ENCODE data around the gene DUSP8. TPM values are rescaled to one million over a fixed set of nuclear protein-coding genes. Genes with fewer than 3 reads are reported as not detected.
"Not testable (repeated sequence)": the region's sequence is repeated elsewhere in the genome, so short reads cannot be mapped to it uniquely, and the experiment has no call there.

The DUSP8 gene
- total RNA-seq, 2 experiments from 2014 or later = 1.3 to 2.8 TPM

- Mint-ChIP-seq H3K27me3 (no peaks in the 10 kb centered on the region), H3K36me3 (ENCODE audit: low read depth) (no peaks in the 10 kb centered on the region), H3K4me3 (no peak overlapping the region), H3K4me1 (peaks cover 41% of the 10 kb centered on the region), H3K9me3 (ENCODE audit: low read depth) (no peaks in the 10 kb centered on the region), H3K27ac (no peak overlapping the region)
- DNase-seq (no peak), ATAC-seq (no peak)
- ChIA-PET POLR2A (no interaction called here), CTCF (interaction anchor here (0.6 kb wide), 2 partner anchors 9 to 505 kb away, joined by 3 to 5 read pairs; no protein-coding TSS in a partner anchor)
- intact Hi-C loops (cut with DNase I, micrococcal nuclease) = loop anchor here (5.0 to 10.0 kb wide), 4 partner anchors 65 to 673 kb away; partner anchors contain the start of genes POLR2L (in 1 of the 2) and TSPAN4 (in 1 of the 2)
These were observed 54.7 kb downstream of the DUSP8 start for GRCh38 chr11:1517117-1518005.

- ATAC-seq = peak; percentile 35
- Mint-ChIP-seq H3K4me3 (no peak overlapping the region), H3K27ac (no peak overlapping the region), H3K36me3 (ENCODE audit: low read depth) (no peaks in the 10 kb centered on the region), H3K9me3 (ENCODE audit: low read depth) (no peaks in the 10 kb centered on the region), H3K27me3 (no peaks in the 10 kb centered on the region), H3K4me1 (peaks cover 46% of the 10 kb centered on the region)
- DNase-seq = peak; percentile 20
- intact Hi-C loops (cut with DNase I, micrococcal nuclease) = loop anchor here (5.0 to 10.0 kb wide), 4 partner anchors 64 to 672 kb away; partner anchors contain the start of genes POLR2L (in 1 of the 2) and TSPAN4 (in 1 of the 2)
- CTCF ChIA-PET = interaction anchor here (0.7 to 2.4 kb wide), 9 partner anchors 10 to 311 kb away, joined by 3 to 8 read pairs (median 3); no protein-coding TSS in a partner anchor
- POLR2A ChIA-PET = no interaction called here
These were observed 55.6 kb downstream of the DUSP8 start for GRCh38 chr11:1516273-1517067.

GRCh38 chr11:1515082-1516060 lies 56.7 kb downstream of the DUSP8 start:
- H3K4me1 Mint-ChIP-seq = peaks cover 44% of the 10 kb centered on the region

GRCh38 chr11:1514336-1515061 lies 57.6 kb downstream of the DUSP8 start:
- intact Hi-C loops (cut with DNase I, micrococcal nuclease) = loop anchor here (1.0 to 10.0 kb wide), 9 partner anchors 60 to 670 kb away; partner anchors contain the start of genes POLR2L (in 1 of the 2) and TSPAN4 (in 1 of the 2)
- Mint-ChIP-seq H3K4me1 (peaks cover 45% of the 10 kb centered on the region), H3K4me3 (no peak overlapping the region), H3K9me3 (ENCODE audit: low read depth) (no peaks in the 10 kb centered on the region), H3K27ac (no peak overlapping the region), H3K27me3 (no peaks in the 10 kb centered on the region), H3K36me3 (ENCODE audit: low read depth) (no peaks in the 10 kb centered on the region)
- DNase-seq (no peak), ATAC-seq (no peak)
- CTCF ChIA-PET = interaction anchor here (0.6 to 2.4 kb wide), 10 partner anchors 8 to 312 kb away, joined by 3 to 8 read pairs (median 3); no protein-coding TSS in a partner anchor
- POLR2A ChIA-PET = interaction anchor here (0.6 kb wide), 1 partner anchor 95 kb away, joined by 6 read pairs; no protein-coding TSS in a partner anchor

More at GRCh38 chr11:1515082-1516060, 56.7 kb downstream of the DUSP8 start:
- intact Hi-C loops (cut with DNase I, micrococcal nuclease) = loop anchor here (1.0 to 10.0 kb wide), 9 partner anchors 59 to 671 kb away; partner anchors contain the start of genes POLR2L (in 1 of the 2) and TSPAN4 (in 1 of the 2)
- no peaks in the 10 kb centered on the region for H3K36me3 Mint-ChIP-seq (ENCODE audit: low read depth)
- no peaks in the 10 kb centered on the region for H3K27me3 Mint-ChIP-seq
- POLR2A ChIA-PET = interaction anchor here (0.6 kb wide), 1 partner anchor 95 kb away, joined by 6 read pairs; no protein-coding TSS in a partner anchor
- H3K27ac Mint-ChIP-seq = no peak overlapping the region
- peak; percentile 86 for ATAC-seq
- CTCF ChIA-PET = interaction anchor here (0.7 to 2.4 kb wide), 14 partner anchors 7 to 313 kb away, joined by 3 to 8 read pairs (median 3); no protein-coding TSS in a partner anchor
- no peak overlapping the region for H3K4me3 Mint-ChIP-seq
- no peaks in the 10 kb centered on the region for H3K9me3 Mint-ChIP-seq (ENCODE audit: low read depth)
- DNase-seq = peak; percentile 88

GRCh38 chr11:1513326-1514296 lies 58.5 kb downstream of the DUSP8 start:
- intact Hi-C loops (cut with DNase I, micrococcal nuclease) = loop anchor here (10.0 kb wide), 2 partner anchors 249 to 669 kb away; partner anchors contain the start of genes POLR2L (in 1 of the 2) and TSPAN4 (in 1 of the 2)
- CTCF ChIA-PET = interaction anchor here (0.6 to 2.4 kb wide), 6 partner anchors 9 to 309 kb away, joined by 3 to 8 read pairs (median 4); no protein-coding TSS in a partner anchor
- H3K4me1 Mint-ChIP-seq = peaks cover 48% of the 10 kb centered on the region

GRCh38 chr11:1512531-1513258 lies 59.4 kb downstream of the DUSP8 start:
- intact Hi-C loops (cut with DNase I, micrococcal nuclease) = loop anchor here (10.0 kb wide), 2 partner anchors 248 to 668 kb away; partner anchors contain the start of genes POLR2L (in 1 of the 2) and TSPAN4 (in 1 of the 2)
- H3K27ac Mint-ChIP-seq; H3K27me3 Mint-ChIP-seq; H3K4me3 Mint-ChIP-seq; POLR2A ChIA-PET; H3K36me3 Mint-ChIP-seq (ENCODE audit: low read depth); H3K9me3 Mint-ChIP-seq (ENCODE audit: low read depth); ATAC-seq; DNase-seq: not testable (repeated sequence)
- peaks cover 47% of the 10 kb centered on the region for H3K4me1 Mint-ChIP-seq
- CTCF ChIA-PET = interaction anchor here (0.7 kb wide), 1 partner anchor 291 kb away, joined by 3 read pairs; no protein-coding TSS in a partner anchor

More at GRCh38 chr11:1513326-1514296, 58.5 kb downstream of the DUSP8 start:
- H3K9me3 Mint-ChIP-seq (ENCODE audit: low read depth) = no peaks in the 10 kb centered on the region
- H3K27me3 Mint-ChIP-seq = no peaks in the 10 kb centered on the region
- no peak overlapping the region for H3K4me3 Mint-ChIP-seq
- H3K27ac Mint-ChIP-seq = no peak overlapping the region
- POLR2A ChIA-PET = no interaction called here
- ATAC-seq = no peak
- DNase-seq = no peak
- no peaks in the 10 kb centered on the region for H3K36me3 Mint-ChIP-seq (ENCODE audit: low read depth)

GRCh38 chr11:1511937-1512496 lies 60.1 kb downstream of the DUSP8 start:
- CTCF ChIA-PET = interaction anchor here (0.6 to 0.7 kb wide), 2 partner anchors 182 to 292 kb away, joined by 3 to 4 read pairs; no protein-coding TSS in a partner anchor
- Mint-ChIP-seq H3K27me3 (no peaks in the 10 kb centered on the region), H3K36me3 (ENCODE audit: low read depth) (no peaks in the 10 kb centered on the region), H3K4me3 (no peak overlapping the region), H3K4me1 (peaks cover 45% of the 10 kb centered on the region), H3K9me3 (ENCODE audit: low read depth) (no peaks in the 10 kb centered on the region), H3K27ac (no peak overlapping the region)
- POLR2A ChIA-PET = no interaction called here
- no peak for ATAC-seq
- intact Hi-C loops (cut with DNase I, micrococcal nuclease) = loop anchor here (10.0 kb wide), 2 partner anchors 247 to 667 kb away; partner anchors contain the start of genes POLR2L (in 1 of the 2) and TSPAN4 (in 1 of the 2)
- no peak for DNase-seq

GRCh38 chr11:1510928-1511327 lies 61.1 kb downstream of the DUSP8 start:
- DNase-seq (no peak), ATAC-seq (no peak)
- H3K9me3 Mint-ChIP-seq (ENCODE audit: low read depth) = no peaks in the 10 kb centered on the region
- CTCF ChIA-PET = no interaction called here
- H3K36me3 Mint-ChIP-seq (ENCODE audit: low read depth) = no peaks in the 10 kb centered on the region
- H3K27ac Mint-ChIP-seq = no peak overlapping the region
- no peak overlapping the region for H3K4me3 Mint-ChIP-seq
- H3K4me1 Mint-ChIP-seq = peaks cover 39% of the 10 kb centered on the region
- no peaks in the 10 kb centered on the region for H3K27me3 Mint-ChIP-seq
- POLR2A ChIA-PET = no interaction called here
- intact Hi-C loops (cut with DNase I, micrococcal nuclease) = loop anchor here (10.0 kb wide), 2 partner anchors 246 to 666 kb away; partner anchors contain the start of genes POLR2L (in 1 of the 2) and TSPAN4 (in 1 of the 2)
